Ramos (cell line): ENCODE data around the gene BTBD16.

Experiments
- in situ Hi-C: fragments of 300-500 bp; cut with MboI; formaldehyde crosslinking; loops from one replicate; pipeline ENCODE4 v1.14.3; 2022; ENCODE audit warnings: low sequenced_read_pairs; ENCODE audit not compliant: unreplicated experiment

The BTBD16 gene

GRCh38 chr10:122333037-122333436, 61.9 kb downstream of the BTBD16 start:
- in situ Hi-C loops = no loop called here

- in situ Hi-C loops = no loop called here
Measured at GRCh38 chr10:122336332-122336731, 65.2 kb downstream of the BTBD16 start.

GRCh38 chr10:122336961-122337360, 65.9 kb downstream of the BTBD16 start:
- in situ Hi-C loops = no loop called here

GRCh38 chr10:122338609-122339441, 67.7 kb downstream of the BTBD16 start:
- in situ Hi-C loops = no loop called here

GRCh38 chr10:122341141-122341810, 70.2 kb downstream of the BTBD16 start:
- in situ Hi-C loops = no loop called here

- in situ Hi-C loops = no loop called here
Measured at GRCh38 chr10:122342293-122343134, 71.4 kb downstream of the BTBD16 start.

GRCh38 chr10:122343135-122343800, 72.2 kb downstream of the BTBD16 start:
- in situ Hi-C loops = no loop called here

- in situ Hi-C loops = no loop called here
Measured at GRCh38 chr10:122343936-122344335, 72.8 kb downstream of the BTBD16 start.

GRCh38 chr10:122344741-122345258, 73.7 kb downstream of the BTBD16 start:
- in situ Hi-C loops = no loop called here

- in situ Hi-C loops = no loop called here
Measured at GRCh38 chr10:122346326-122346950, 75.3 kb downstream of the BTBD16 start.

GRCh38 chr10:122347170-122347841, 76.2 kb downstream of the BTBD16 start:
- in situ Hi-C loops = no loop called here

- in situ Hi-C loops = no loop called here
Measured at GRCh38 chr10:122348512-122348911, 77.4 kb downstream of the BTBD16 start.

GRCh38 chr10:122348935-122349361, 77.9 kb downstream of the BTBD16 start:
- in situ Hi-C loops = no loop called here

GRCh38 chr10:122349758-122350369, 78.8 kb downstream of the BTBD16 start:
- in situ Hi-C loops = no loop called here

- in situ Hi-C loops = no loop called here
Measured at GRCh38 chr10:122350893-122351292, 79.8 kb downstream of the BTBD16 start.

GRCh38 chr10:122352817-122353525, 81.9 kb downstream of the BTBD16 start:
- in situ Hi-C loops = no loop called here

- in situ Hi-C loops = no loop called here
Measured at GRCh38 chr10:122354383-122354782, 83.3 kb downstream of the BTBD16 start.

- in situ Hi-C loops = no loop called here
Measured at GRCh38 chr10:122357685-122358084, 86.6 kb downstream of the BTBD16 start.
